GM23338 (cell line): ENCODE results near the gene UNC5C. TPM values are rescaled to one million over a fixed set of nuclear protein-coding genes. Genes with fewer than 3 reads are reported as not detected.

Experiments used
- ATAC-seq: fragments of 200-7000 bp; cut with Tn5 transposase; 3 replicates; pipeline ENCODE4 v1.9.1; 2020
- DNase-seq: peaks from one replicate; pipeline ENCODE4 v3.0.0-alpha.2; 2015; ENCODE audit warnings: low spot score
- H2AFZ ChIP-seq: fragments of 200-600 bp; sonication (generic); 2 replicates; pipeline ENCODE4 v1.8.0; 2016; ENCODE audit warnings: antibody characterized with exemption, mild to moderate bottlenecking, moderate library complexity
- H3F3A ChIP-seq: fragments of 200-600 bp; sonication (generic); replicated peaks from 2 replicates; pipeline ENCODE4 v1.8.0; 2017; ENCODE audit warnings: antibody characterized with exemption, mixed run types, low read depth
- H3K27ac ChIP-seq: fragments of 200-600 bp; sonication (generic); 2 replicates; pipeline ENCODE4 v1.6.1; 2016; ENCODE audit warnings: low read depth
- H3K27me3 ChIP-seq: fragments of 200-600 bp; sonication (generic); 2 replicates; pipeline ENCODE4 v1.8.0; 2016; ENCODE audit warnings: mild to moderate bottlenecking, mixed run types, moderate library complexity; ENCODE audit not compliant: insufficient read depth
- H3K36me3 ChIP-seq: fragments of 200-600 bp; sonication (generic); 2 replicates; pipeline ENCODE4 v1.8.0; 2016; ENCODE audit warnings: mild to moderate bottlenecking; ENCODE audit not compliant: insufficient read depth
- H3K4me1 ChIP-seq: fragments of 200-600 bp; sonication (generic); 2 replicates; pipeline ENCODE4 v1.8.0; 2016; ENCODE audit warnings: mild to moderate bottlenecking, moderate library complexity; ENCODE audit not compliant: insufficient read depth
- H3K4me2 ChIP-seq: fragments of 200-600 bp; sonication (generic); 2 replicates; pipeline ENCODE4 v1.7.1; 2017; ENCODE audit warnings: mixed run types
- H3K4me3 ChIP-seq: fragments of 200-600 bp; sonication (generic); 2 replicates; pipeline ENCODE4 v1.6.1; 2016; ENCODE audit warnings: mixed run types
- H3K79me2 ChIP-seq: fragments of 200-600 bp; sonication (generic); replicated peaks from 2 replicates; pipeline ENCODE4 v1.8.0; 2017; ENCODE audit warnings: mild to moderate bottlenecking; ENCODE audit not compliant: insufficient read depth
- H3K9me2 ChIP-seq: fragments of 200-600 bp; sonication (generic); 2 replicates; pipeline ENCODE4 v1.8.0; 2017; ENCODE audit not compliant: insufficient read depth
- H4K20me1 ChIP-seq: fragments of 200-600 bp; sonication (generic); replicated peaks from 2 replicates; pipeline ENCODE4 v1.8.0; 2017; ENCODE audit warnings: mild to moderate bottlenecking; ENCODE audit not compliant: insufficient read depth
- H3K27ac Mint-ChIP-seq: 2 replicates; pipeline ENCODE4 v1.8.0; 2020; ENCODE audit warnings: inconsistent platforms, mild to moderate bottlenecking, moderate library complexity, mixed read lengths
- H3K27me3 Mint-ChIP-seq: 3 replicates; pipeline ENCODE4 v1.8.0; 2022; ENCODE audit warnings: low read depth, mild to moderate bottlenecking, moderate library complexity, mixed read lengths, inconsistent platforms; ENCODE audit not compliant: insufficient read depth, poor library complexity
- H3K36me3 Mint-ChIP-seq: 3 replicates; pipeline ENCODE4 v1.8.0; 2021; ENCODE audit warnings: low read depth, mild to moderate bottlenecking, inconsistent platforms, moderate library complexity, mixed read lengths
- H3K4me1 Mint-ChIP-seq: 3 replicates; pipeline ENCODE4 v1.8.0; 2020; ENCODE audit warnings: mild to moderate bottlenecking, inconsistent platforms, mixed read lengths
- H3K4me3 Mint-ChIP-seq: 3 replicates; pipeline ENCODE4 v1.8.0; 2021; ENCODE audit warnings: moderate library complexity, mild to moderate bottlenecking, inconsistent platforms, mixed read lengths
- H3K9me3 Mint-ChIP-seq: 3 replicates; pipeline ENCODE4 v1.8.0; 2020; ENCODE audit warnings: moderate library complexity, mild to moderate bottlenecking, inconsistent platforms, mixed read lengths
- CREB1 ChIP-seq: fragments of 250-450 bp; sonication (Bioruptor Pico); IDR thresholded peaks from 2 replicates; pipeline ENCODE4 v1.5.0; 2020; ENCODE audit warnings: low read depth, mild to moderate bottlenecking, moderate library complexity
- CTCF ChIP-seq, 2 experiments: fragments of 200-600 bp in 1 of 2; sonication (generic) in 1 of 2; conservative IDR thresholded peaks; 2 replicates each; pipeline versions ENCODE4 v1.5.1 to v1.6.1; 2016 to 2017; ENCODE audit warnings: antibody characterized with exemption in 2 of 2, low read depth in 2 of 2, mild to moderate bottlenecking in 2 of 2, moderate library complexity in 1 of 2
- EZH2 ChIP-seq: fragments of 200-600 bp; sonication (generic); IDR thresholded peaks from one replicate; pipeline ENCODE4 v1.8.0; 2017; ENCODE audit warnings: antibody characterized with exemption, mild to moderate bottlenecking, low read depth; ENCODE audit not compliant: unreplicated experiment
- EZH2phosphoT487 ChIP-seq: fragments of 200-600 bp; sonication (generic); IDR thresholded peaks from one replicate; pipeline ENCODE4 v1.8.1; 2018; ENCODE audit warnings: antibody characterized with exemption; ENCODE audit not compliant: unreplicated experiment
- NANOG ChIP-seq: IDR thresholded peaks from 2 replicates; pipeline ENCODE4 v1.6.1; 2016; ENCODE audit warnings: antibody characterized with exemption, borderline replicate concordance
- POLR2AphosphoS5 ChIP-seq: IDR thresholded peaks from 2 replicates; pipeline ENCODE4 v1.6.1; 2016; ENCODE audit warnings: antibody characterized with exemption, low read depth
- STAT1 ChIP-seq: IDR thresholded peaks from one replicate; pipeline ENCODE4 v1.6.1; 2016; ENCODE audit warnings: antibody characterized with exemption; ENCODE audit not compliant: unreplicated experiment
- ZNF114 ChIP-seq: fragments of 250-450 bp; sonication (Bioruptor Pico); IDR thresholded peaks from 2 replicates; pipeline ENCODE4 v1.5.0; 2020; ENCODE audit warnings: mild to moderate bottlenecking, moderate library complexity
- ZNF331 ChIP-seq: fragments of 250-450 bp; sonication (Bioruptor Pico); IDR thresholded peaks from 2 replicates; pipeline ENCODE4 v1.5.0; 2020; ENCODE audit warnings: low read depth, mild to moderate bottlenecking, moderate library complexity
- polyA plus RNA-seq: library from polyadenylated mRNA; unstranded; fragments of >200 nt; fragmentation: Nextera tagmentation; extraction: Ambion mirVana; gene quantifications from 2 replicates; pipeline ENCODE4 v1.2.1, GENCODE V29; 2016
- total RNA-seq: library from RNA; depleted of rRNA; stranded (reverse); fragments of >200 nt; shearing (Covaris generic); gene quantifications from 2 replicates; pipeline ENCODE4 v1.2.3, GENCODE V29; 2014
- TF ChIP-seq, protein P1 (sequence below): IDR thresholded peaks from one replicate; pipeline ENCODE4 v1.6.1; 2018; ENCODE audit warnings: antibody characterized with exemption; ENCODE audit not compliant: unreplicated experiment
- TF ChIP-seq, protein P2 (sequence below): IDR thresholded peaks from 2 replicates; pipeline ENCODE4 v1.6.1; 2016; ENCODE audit warnings: antibody characterized with exemption

UNC5C gene
- total and polyA plus RNA-seq, 2 experiments from 2014 or later: 0.08 to 0.21 TPM

GRCh38 chr4:95393821-95394220 lies 155.0 kb downstream of the UNC5C start (continued):
- TF ChIP-seq, protein P1, sequence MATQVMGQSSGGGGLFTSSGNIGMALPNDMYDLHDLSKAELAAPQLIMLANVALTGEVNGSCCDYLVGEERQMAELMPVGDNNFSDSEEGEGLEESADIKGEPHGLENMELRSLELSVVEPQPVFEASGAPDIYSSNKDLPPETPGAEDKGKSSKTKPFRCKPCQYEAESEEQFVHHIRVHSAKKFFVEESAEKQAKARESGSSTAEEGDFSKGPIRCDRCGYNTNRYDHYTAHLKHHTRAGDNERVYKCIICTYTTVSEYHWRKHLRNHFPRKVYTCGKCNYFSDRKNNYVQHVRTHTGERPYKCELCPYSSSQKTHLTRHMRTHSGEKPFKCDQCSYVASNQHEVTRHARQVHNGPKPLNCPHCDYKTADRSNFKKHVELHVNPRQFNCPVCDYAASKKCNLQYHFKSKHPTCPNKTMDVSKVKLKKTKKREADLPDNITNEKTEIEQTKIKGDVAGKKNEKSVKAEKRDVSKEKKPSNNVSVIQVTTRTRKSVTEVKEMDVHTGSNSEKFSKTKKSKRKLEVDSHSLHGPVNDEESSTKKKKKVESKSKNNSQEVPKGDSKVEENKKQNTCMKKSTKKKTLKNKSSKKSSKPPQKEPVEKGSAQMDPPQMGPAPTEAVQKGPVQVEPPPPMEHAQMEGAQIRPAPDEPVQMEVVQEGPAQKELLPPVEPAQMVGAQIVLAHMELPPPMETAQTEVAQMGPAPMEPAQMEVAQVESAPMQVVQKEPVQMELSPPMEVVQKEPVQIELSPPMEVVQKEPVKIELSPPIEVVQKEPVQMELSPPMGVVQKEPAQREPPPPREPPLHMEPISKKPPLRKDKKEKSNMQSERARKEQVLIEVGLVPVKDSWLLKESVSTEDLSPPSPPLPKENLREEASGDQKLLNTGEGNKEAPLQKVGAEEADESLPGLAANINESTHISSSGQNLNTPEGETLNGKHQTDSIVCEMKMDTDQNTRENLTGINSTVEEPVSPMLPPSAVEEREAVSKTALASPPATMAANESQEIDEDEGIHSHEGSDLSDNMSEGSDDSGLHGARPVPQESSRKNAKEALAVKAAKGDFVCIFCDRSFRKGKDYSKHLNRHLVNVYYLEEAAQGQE: no peak
- TF ChIP-seq NANOG (no peak), EZH2 (no peak), ZNF331 (CRISPR knock-in tag) (no peak), EZH2phosphoT487 (no peak), STAT1 (no peak), POLR2AphosphoS5 (no peak)

- H3K4me3 Mint-ChIP-seq: peak overlapping the region; percentile 20; the same call in 1 of the 3 replicates
- H3K27me3 Mint-ChIP-seq: peaks cover 44% of the 10 kb centered on the region
- no peak overlapping the region for H2AFZ ChIP-seq
- peaks cover 30% of the 10 kb centered on the region for H3K4me1 ChIP-seq
- no peaks in the 10 kb centered on the region for H3F3A ChIP-seq
- H3K36me3 ChIP-seq: no peaks in the 10 kb centered on the region
- H3K4me3 ChIP-seq: no peak overlapping the region
- ATAC-seq: peak; percentile 40; the same call in 2 of the 3 replicates
- no peaks in the 10 kb centered on the region for H4K20me1 ChIP-seq
- H3K4me2 ChIP-seq: peak overlapping the region; percentile 36; the same call in 1 of the 2 replicates
- TF ChIP-seq POLR2AphosphoS5: no peak
- TF ChIP-seq ZNF114 (CRISPR knock-in tag): no peak
- no peak for TF ChIP-seq STAT1
- TF ChIP-seq CTCF (conservative IDR thresholded peaks at IDR 0.05; ENCODE audit: low read depth in 2 of 2): no peak
- TF ChIP-seq CREB1: no peak
- TF ChIP-seq, protein P1: no peak
- TF ChIP-seq, protein P2, sequence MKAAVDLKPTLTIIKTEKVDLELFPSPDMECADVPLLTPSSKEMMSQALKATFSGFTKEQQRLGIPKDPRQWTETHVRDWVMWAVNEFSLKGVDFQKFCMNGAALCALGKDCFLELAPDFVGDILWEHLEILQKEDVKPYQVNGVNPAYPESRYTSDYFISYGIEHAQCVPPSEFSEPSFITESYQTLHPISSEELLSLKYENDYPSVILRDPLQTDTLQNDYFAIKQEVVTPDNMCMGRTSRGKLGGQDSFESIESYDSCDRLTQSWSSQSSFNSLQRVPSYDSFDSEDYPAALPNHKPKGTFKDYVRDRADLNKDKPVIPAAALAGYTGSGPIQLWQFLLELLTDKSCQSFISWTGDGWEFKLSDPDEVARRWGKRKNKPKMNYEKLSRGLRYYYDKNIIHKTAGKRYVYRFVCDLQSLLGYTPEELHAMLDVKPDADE: no peak
- TF ChIP-seq EZH2: no peak
- TF ChIP-seq NANOG: peak; percentile 95
- DNase-seq: peak; percentile 65
- no peaks in the 10 kb centered on the region for H3K79me2 ChIP-seq
- no peak overlapping the region for H3K27ac Mint-ChIP-seq
- no peaks in the 10 kb centered on the region for H3K9me2 ChIP-seq
- H3K9me3 Mint-ChIP-seq: no peaks in the 10 kb centered on the region; the same call in 2 of the 3 replicates
- H3K27me3 ChIP-seq: peaks cover 73% of the 10 kb centered on the region
- peaks cover 34% of the 10 kb centered on the region; the same call in 2 of the 3 replicates for H3K4me1 Mint-ChIP-seq
- H3K36me3 Mint-ChIP-seq: no peaks in the 10 kb centered on the region
- no peak overlapping the region for H3K27ac ChIP-seq
Measured at GRCh38 chr4:95388911-95389310, 159.9 kb downstream of the UNC5C start.
